Measurements from ENCODE around the gene S100A6.

Gene S100A6

GRCh38 chr1:153545067-153546055 is 9.6 kb upstream of the S100A6 start, which contains the start of gene S100A4:
S100A4 (minus strand) TSS chr1:153545806; CDS start chr1:153544794, 1,012 bp downstream.
- DNase-seq (ENCODE audit: low read depth, low spot score), result peak; percentile 96

DNA sequence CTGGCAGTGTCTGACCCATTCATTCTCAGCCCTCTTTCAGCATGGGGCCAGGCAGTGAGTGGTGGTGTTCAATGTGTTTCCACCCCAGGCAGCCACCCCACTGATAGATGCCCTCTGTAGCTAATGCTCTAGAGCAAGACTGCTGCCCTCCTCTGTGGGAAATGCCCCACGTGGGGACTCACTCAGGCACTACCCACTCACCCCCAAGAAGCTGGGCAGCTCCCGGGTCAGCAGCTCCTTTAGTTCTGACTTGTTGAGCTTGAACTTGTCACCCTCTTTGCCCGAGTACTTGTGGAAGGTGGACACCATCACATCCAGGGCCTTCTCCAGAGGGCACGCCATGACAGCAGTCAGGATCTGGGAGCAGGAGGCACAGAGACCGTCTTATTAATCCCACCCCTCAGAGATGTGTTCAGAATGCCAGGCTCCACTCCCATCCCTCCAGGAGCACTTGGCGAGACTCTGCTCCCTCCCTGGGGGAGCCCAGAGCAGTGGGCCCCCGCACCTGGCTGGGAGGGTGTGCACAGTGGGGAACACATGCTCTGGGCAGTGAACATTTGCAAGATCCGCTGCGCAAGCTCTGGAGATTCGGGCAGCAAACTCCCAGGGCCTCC is 8.8 kb upstream of the S100A6 start:
- no peak for DNase-seq (ENCODE audit: low read depth, low spot score)

- DNase-seq (ENCODE audit: low read depth, low spot score), result no peak
Measured at GRCh38 chr1:153543736-153544135, 7.9 kb upstream of the S100A6 start.

DNA sequence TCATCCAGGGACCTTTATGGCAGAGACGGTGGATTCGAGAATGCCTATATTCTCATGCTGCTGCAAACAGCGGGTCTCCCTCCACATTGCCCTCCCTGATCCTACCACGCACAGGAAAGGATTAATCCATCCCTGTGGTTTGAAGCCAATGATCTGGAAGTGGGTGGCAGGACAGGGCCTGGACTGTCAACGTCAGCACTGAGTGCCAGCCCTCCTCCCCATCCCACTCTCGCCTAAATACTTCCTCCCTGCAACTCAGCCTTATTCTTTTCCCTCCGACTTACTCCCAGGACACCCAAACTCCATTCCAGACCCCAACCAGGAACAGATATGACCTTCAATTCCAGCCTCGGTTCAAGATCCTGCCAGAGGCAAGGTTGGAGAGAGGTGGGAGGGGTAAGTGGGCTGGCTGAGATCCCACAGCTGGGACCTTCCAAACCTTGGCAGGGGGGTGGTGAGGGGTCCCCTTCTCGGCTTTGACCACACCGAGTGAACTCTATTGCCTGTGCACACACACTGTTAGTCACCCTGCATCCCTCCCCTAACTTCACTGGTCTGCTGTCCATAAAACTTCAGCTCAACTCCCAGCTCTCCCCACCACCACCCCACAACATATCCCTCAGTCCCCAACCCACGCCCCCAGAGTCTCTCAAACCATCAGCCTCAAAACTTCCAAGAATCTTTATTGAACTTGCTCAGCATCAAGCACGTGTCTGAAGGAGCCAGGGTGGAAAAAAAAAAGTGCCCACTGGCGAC is 7.3 kb upstream of the S100A6 start:
- no peak for DNase-seq (ENCODE audit: low read depth, low spot score)

DNA sequence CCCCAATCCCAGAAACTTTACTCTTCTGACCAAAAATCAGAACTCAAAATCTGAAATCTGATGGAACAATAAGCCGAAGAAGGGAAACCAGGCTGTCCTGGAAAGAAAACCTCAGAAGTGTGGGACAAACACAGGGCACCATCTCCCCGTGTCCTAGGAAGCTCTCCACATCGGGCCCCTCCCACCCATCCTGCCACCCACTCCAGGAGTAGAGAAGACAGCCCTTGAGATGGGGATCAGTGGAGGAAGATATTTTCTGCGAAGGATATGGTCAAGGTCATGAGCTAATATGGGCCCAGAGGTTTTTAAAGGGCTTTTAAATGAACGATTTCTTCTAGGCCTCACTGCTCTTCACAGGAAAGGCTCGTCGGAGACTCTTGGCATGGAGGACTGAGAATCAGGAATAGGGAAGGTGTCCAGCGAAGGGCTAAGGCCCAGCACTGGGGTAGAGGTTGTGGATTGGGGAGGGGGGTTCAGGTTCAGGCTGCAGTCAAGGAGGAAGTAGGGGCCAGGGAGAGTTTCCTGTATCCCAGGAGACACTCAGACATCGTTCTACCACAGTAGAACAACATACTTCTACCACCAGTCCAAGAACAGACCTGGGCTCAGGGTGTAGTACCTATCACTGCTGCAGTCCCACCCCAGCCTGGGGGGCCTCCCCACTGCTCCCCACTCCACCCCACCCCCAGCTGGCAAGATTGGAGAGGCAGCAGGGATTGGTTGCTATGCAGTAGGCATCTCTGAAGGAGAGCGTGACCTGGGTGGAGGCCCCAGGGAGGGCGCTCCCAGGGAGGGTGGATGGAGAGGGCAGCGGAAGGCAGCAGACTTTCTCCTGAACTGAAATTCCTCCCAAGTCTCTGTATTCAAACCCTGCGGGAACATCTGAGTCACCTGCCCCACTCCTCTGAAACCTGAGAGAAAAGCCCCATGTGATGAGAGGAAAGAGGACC is 6.1 kb upstream of the S100A6 start:
- no peak for DNase-seq (ENCODE audit: low read depth, low spot score)

- no peak for DNase-seq (ENCODE audit: low read depth, low spot score)
Measured at GRCh38 chr1:153540394-153541361, 4.9 kb upstream of the S100A6 start, which contains the start of gene S100A5. S100A5 (minus strand) TSS chr1:153540934; CDS start chr1:153540191, 743 bp downstream.

DNA sequence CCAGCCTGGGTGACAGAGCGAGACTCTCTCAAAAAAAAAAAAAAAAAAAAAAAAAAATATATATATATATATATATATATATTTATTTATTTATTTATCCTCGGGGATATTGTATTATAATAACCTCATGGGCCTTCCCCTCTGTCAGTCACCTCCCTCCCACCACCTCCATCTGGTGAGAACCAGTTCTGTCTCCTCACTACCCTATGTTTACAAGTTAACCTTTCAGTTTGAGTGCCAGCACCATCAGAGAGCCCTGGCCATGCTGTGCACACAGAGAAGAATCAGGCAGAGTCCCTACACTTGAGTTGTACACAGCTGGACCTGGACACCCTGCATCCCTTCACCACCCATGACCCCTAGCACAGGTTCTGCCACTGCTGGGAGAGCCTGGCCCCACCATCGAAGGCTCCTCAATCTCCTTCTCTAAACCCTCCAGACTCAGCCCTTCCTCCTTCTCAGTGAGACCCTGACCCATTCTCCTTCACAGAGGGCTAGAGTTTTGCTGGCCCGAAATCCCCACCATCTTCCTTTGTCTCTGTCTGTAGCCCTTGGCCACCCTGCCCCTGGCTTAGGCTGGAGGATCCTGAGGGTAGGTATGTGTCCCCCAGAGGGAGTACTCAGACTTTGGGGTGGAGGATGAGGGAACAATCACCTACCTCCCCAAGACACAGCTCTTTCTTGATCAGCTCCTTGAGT is 3.8 kb upstream of the S100A6 start:
- no peak for DNase-seq (ENCODE audit: low read depth, low spot score)

GRCh38 chr1:153538315-153538821 is 2.6 kb upstream of the S100A6 start:
- DNase-seq (ENCODE audit: low read depth, low spot score), result peak; percentile 88

DNA sequence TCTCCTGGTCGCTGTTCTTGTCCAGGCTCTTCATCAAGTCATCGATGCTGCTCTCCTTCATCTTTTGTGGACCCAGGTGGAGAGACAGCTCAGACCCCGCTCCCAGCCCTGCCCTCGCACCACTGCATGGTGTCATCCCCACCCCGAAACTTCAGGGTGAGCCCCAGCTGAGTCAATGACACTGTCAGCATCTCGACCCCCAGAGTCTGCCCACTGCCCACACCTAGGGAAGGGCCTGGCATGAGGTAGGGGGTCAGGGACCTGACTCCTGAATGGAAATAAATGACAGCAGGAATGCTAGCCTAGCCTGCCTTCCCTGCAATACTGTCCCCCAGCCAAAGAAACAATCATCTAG is 1.6 kb upstream of the S100A6 start:
- no peak for DNase-seq (ENCODE audit: low read depth, low spot score)

DNA sequence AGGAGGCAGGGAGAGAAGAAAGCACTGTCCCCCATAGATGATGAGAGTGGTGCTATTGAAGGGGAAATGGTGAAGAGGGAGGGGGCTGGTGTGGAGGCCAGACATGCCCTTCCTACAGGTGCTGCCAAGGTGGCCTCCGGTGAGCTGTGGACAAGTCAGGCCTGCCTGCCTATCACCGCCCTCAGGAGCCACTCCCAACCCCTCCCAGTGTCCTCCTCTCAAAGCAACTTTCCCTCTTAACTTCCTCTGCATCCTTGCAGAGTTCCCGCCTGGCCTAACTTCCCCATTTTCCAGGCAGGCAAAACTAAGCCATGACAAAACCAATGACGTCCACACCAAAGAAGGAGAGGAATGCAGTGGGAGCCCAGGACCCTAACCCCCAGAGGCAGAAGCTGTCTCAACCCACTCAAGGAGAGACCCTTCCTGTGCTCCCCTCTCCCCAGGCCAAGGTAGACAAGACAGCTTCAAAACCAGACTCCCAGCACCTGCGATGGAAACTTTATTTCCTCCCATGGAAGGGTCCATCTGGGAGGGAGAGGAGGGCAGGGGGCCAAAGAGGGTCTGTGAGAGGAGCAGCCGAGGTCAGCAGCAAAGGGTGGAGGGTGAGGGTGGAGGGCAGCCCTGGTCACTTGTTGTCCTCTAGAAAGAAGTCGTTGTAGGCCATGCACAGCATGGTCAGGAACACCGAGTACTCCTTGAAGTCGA is 1.0 kb upstream of the S100A6 start:
- DNase-seq (ENCODE audit: low read depth, low spot score), result no peak

DNA sequence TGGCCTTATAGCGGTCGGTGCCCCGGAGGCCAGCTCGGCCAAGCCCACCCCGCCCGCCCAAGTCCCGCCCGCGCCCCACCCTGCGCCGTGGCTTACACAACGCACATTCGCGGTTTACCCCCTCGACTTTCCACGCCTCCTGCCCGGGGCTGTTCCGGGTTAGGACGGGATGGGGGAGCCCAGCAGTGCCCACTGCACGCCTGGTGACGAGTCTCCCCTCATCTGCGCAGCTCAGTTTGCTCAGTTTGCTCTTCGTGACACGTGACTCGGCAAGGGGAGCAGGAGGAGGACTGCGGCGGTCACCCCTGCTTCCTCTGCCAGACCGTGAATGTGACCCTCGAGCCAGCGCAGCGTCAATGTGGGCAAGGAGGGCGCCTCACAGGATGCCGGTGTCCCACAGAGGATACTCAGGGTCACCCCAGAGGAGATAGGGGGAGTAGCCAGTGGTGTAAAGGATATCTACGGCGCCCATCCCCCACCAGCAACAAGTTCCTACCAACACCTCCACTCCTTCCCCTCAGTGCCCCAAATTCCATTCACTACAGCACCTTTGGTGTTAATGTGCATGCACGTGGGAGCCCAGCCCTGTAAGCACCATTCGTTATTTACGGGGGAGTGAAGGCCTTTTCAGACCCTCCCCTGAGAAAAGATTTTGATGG is 350 bp upstream of the S100A6 start:
- no peak for DNase-seq (ENCODE audit: low read depth, low spot score)

- DNase-seq (ENCODE audit: low read depth, low spot score), result no peak
Measured at GRCh38 chr1:153534925-153535241, 908 bp downstream of the S100A6 start.

- DNase-seq (ENCODE audit: low read depth, low spot score), result no peak
Measured at GRCh38 chr1:153534226-153534924, 1.4 kb downstream of the S100A6 start.

DNA sequence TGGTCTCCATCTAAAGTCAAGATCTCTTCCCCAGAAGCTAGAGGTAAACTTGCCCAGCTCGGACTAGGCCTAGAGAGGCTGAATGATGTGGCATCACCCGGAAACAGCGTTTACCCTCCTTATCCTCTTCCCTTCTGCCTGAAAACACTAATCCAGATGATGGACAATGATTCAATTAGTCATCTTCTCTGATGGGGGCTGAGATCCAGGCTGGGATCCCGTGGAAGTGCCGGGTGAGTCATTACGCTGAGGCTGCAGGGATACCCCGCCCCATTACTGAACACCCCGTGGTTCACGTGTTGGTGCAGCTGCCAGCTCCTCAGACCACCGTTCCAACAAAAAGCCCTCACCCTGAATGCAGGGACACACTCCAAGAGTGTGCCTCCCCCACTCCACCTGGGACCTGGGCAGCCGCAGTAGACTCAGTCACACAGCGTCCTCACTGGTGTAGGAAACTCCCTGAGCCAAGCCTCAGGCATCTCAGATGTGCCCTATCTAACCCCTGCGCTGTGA is 2.0 kb downstream of the S100A6 start:
- no peak for DNase-seq (ENCODE audit: low read depth, low spot score)

GRCh38 chr1:153532769-153533599 is 2.8 kb downstream of the S100A6 start:
- DNase-seq (ENCODE audit: low read depth, low spot score), result peak; percentile 92

DNA sequence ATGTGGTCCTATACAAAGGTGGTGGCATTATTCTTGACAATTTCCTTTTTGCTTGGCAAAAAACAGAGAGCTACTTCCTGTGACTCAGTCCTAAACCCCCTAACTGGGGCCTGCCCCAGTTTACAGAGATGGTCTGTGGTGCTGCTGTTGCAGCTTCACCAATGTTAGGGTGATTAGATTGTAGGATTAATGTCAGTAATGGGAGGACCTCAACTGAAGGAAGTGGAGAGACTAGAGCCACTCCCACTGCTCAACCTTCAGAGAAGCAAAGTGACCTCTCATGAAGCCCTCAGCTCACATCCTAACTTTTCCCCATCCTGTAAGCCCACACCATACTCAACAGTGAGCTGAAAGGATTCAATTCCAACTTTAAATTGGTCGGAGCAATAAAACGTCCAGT is 3.6 kb downstream of the S100A6 start:
- DNase-seq (ENCODE audit: low read depth, low spot score), result no peak
